B cell (primary cell): Measurements from ENCODE around the gene NPNT. TPM values are rescaled to one million over a fixed set of nuclear protein-coding genes. Genes with fewer than 3 reads are reported as not detected.

ENCODE experiments used
- ATAC-seq: fragments of 200-7000 bp; cut with Tn5 transposase; one replicate; pipeline ENCODE4 v1.10.0; 2021; ENCODE audit warnings: low read depth, mild to moderate bottlenecking, moderate number of reproducible peaks, moderate library complexity
- CTCF ChIA-PET: fragments of 350-600 bp; sonication (Branson Sonifier 250); formaldehyde crosslinking; loops from one replicate; lab custom pipeline; 2021; ENCODE audit warnings: antibody characterized with exemption, inconsistent platforms; lab: Charles Lee
- POLR2A ChIA-PET: fragments of 350-600 bp; sonication (Branson Sonifier 250); formaldehyde crosslinking; loops from one replicate; lab custom pipeline; 2021; ENCODE audit warnings: antibody characterized with exemption; lab: Charles Lee
- DNase-seq: peaks from one replicate; pipeline ENCODE4 v3.0.0; 2013
- H2AFZ ChIP-seq: 2 replicates; pipeline ENCODE4 v1.6.1; 2012; ENCODE audit warnings: mild to moderate bottlenecking, low read depth, low read length; ENCODE audit not compliant: insufficient read depth, poor library complexity, severe bottlenecking
- H3K27ac ChIP-seq, 2 donors: 1 replicate in 1 of 2; 2 replicates in 1 of 2; pipeline ENCODE4 v1.5.1; 2012 to 2013; ENCODE audit warnings: low read length in 2 of 2, mild to moderate bottlenecking in 2 of 2, moderate library complexity in 1 of 2
- H3K27me3 ChIP-seq, 4 experiments: fragments of 200-600 bp in 1 of 4; sonication (generic) in 1 of 4; replicated peaks in 1 of 4; 1 replicate in 2 of 4; 2 replicates in 2 of 4; pipeline versions ENCODE4 v1.6.1 to v1.7.0; 2013 to 2016; ENCODE audit warnings: low read length in 3 of 4, mild to moderate bottlenecking in 2 of 4, mixed read lengths in 1 of 4, moderate library complexity in 1 of 4; ENCODE audit not compliant: insufficient read depth in 4 of 4, control insufficient read depth in 3 of 4; ENCODE audit errors: control extremely low read depth in 1 of 4
- H3K36me3 ChIP-seq, 2 experiments: replicated peaks in 1 of 2; 1 replicate in 1 of 2; 2 replicates in 1 of 2; pipeline versions ENCODE4 v1.6.1 to v1.7.1; 2013; ENCODE audit warnings: low read length in 1 of 2; ENCODE audit not compliant: insufficient read depth in 2 of 2, control insufficient read depth in 1 of 2; ENCODE audit errors: control extremely low read depth in 1 of 2, extremely low read depth in 1 of 2
- H3K4me1 ChIP-seq, 2 donors: fragments of 200-600 bp in 1 of 2; sonication (generic) in 1 of 2; 1 replicate in 1 of 2; 2 replicates in 1 of 2; pipeline versions ENCODE4 v1.5.1 to v1.6.1; 2013 to 2017; ENCODE audit warnings: low read length in 2 of 2; ENCODE audit not compliant: control insufficient read depth in 2 of 2, insufficient read depth in 2 of 2
- H3K4me2 ChIP-seq: replicated peaks from 2 replicates; pipeline ENCODE3; 2012; ENCODE audit warnings: mild to moderate bottlenecking, low read depth, low read length; ENCODE audit not compliant: poor library complexity, severe bottlenecking
- H3K4me3 ChIP-seq, 5 experiments: fragments of 200-600 bp in 1 of 5; sonication (generic) in 1 of 5; 1 replicate in 3 of 5; 2 replicates in 2 of 5; pipeline versions ENCODE4 v1.5.1 to v1.7.0; 2011 to 2016; ENCODE audit warnings: low read length in 4 of 5, mild to moderate bottlenecking in 4 of 5, low read depth in 2 of 5, control low read depth in 1 of 5, moderate library complexity in 1 of 5; ENCODE audit not compliant: insufficient read depth in 1 of 5; ENCODE audit errors: control extremely low read depth in 1 of 5, extremely low read depth in 1 of 5
- H3K79me2 ChIP-seq: fragments of 200-600 bp; sonication (generic); one replicate; pipeline ENCODE4 v1.6.0; 2016; ENCODE audit warnings: low read length; ENCODE audit not compliant: control insufficient read depth, insufficient read depth
- H3K9ac ChIP-seq: fragments of 200-600 bp; sonication (generic); 2 replicates; pipeline ENCODE4 v1.6.1; 2017; ENCODE audit warnings: mild to moderate bottlenecking, low read length, moderate library complexity
- H3K9me3 ChIP-seq, 3 donors: one replicate each; pipeline versions ENCODE4 v1.6.1 to v1.7.1; 2013; ENCODE audit warnings: low read length in 2 of 3; ENCODE audit not compliant: control insufficient read depth in 2 of 3, insufficient read depth in 1 of 3; ENCODE audit errors: control extremely low read depth in 1 of 3
- H4K20me1 ChIP-seq: 2 replicates; pipeline ENCODE4 v1.6.0; 2012; ENCODE audit warnings: mild to moderate bottlenecking, low read length; ENCODE audit not compliant: insufficient read depth, control insufficient read depth, poor library complexity, severe bottlenecking
- H3K27ac Mint-ChIP-seq: one replicate; pipeline ENCODE4 v1.8.0; 2021; ENCODE audit warnings: mixed read lengths
- H3K27me3 Mint-ChIP-seq: one replicate; pipeline ENCODE4 v1.8.0; 2021; ENCODE audit warnings: mixed read lengths
- H3K4me1 Mint-ChIP-seq: one replicate; pipeline ENCODE4 v1.8.0; 2021; ENCODE audit warnings: mixed read lengths
- H3K4me3 Mint-ChIP-seq: one replicate; pipeline ENCODE4 v1.8.0; 2021; ENCODE audit warnings: mixed read lengths
- H3K9me3 Mint-ChIP-seq: one replicate; pipeline ENCODE4 v1.8.0; 2022; ENCODE audit warnings: mixed read lengths; ENCODE audit not compliant: insufficient read depth
- EZH2 ChIP-seq: IDR thresholded peaks from 2 replicates; pipeline ENCODE4 v1.6.1; 2012; ENCODE audit warnings: borderline replicate concordance, low read depth, mild to moderate bottlenecking, moderate library complexity, low read length; ENCODE audit not compliant: insufficient read depth, poor library complexity, severe bottlenecking
- WGBS: methylation state at CpG from one replicate; pipeline ENCODE4 v1.1.5; 2013; ENCODE audit warnings: missing lambda C conversion rate; ENCODE audit not compliant: insufficient coverage; 5-methylcytosine and 5-hydroxymethylcytosine counted together
- intact Hi-C: fragments of 100-400 bp; cut with micrococcal nuclease; formaldehyde crosslinking; loops from one replicate; pipeline ENCODE4 v1.10.0; 2022
- polyA plus RNA-seq: library from polyadenylated mRNA; depleted of rRNA; stranded (reverse); fragments of >200 nt; gene quantifications from 2 replicates; pipeline ENCODE4 v1.2.3, GENCODE V29; 2012
- total RNA-seq, 2 donors: library from RNA; stranded (reverse); fragments of 120-200 nt in 1 of 2; gene quantifications; 1 replicate in 1 of 2; 2 replicates in 1 of 2; pipeline versions ENCODE4 v1.2.3 to v1.2.4, GENCODE V29; 2013 to 2022
- TF ChIP-seq, protein P1 (sequence below): fragments of 200-600 bp; IDR thresholded peaks from one replicate; pipeline ENCODE4 v1.8.0; 2022; ENCODE audit warnings: antibody characterized with exemption, mild to moderate bottlenecking

NPNT gene
- total and polyA plus RNA-seq, 2 donors (not counting 1 experiment from before 2014, with no cell fraction given): not detected

DNA sequence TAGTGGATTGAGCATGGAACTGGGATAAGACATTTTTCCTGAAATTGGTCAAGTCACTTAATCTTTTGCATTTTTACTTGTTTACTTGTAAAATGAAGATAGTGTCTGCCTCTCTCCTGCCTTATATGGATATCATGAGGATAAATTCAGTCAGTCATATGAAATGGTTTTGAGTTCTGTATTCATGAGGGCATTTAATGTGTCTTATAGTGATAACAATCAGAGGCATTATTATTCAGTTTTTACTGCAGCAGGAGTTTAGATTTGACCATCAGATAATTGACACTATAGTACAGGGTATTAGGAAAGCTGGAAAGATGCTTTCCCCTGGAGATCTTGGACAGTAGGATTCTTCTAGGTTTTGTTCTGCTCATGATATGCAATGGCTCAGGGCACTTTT lies 26.0 kb downstream of the NPNT start:
- CTCF ChIA-PET: no interaction called here

DNA sequence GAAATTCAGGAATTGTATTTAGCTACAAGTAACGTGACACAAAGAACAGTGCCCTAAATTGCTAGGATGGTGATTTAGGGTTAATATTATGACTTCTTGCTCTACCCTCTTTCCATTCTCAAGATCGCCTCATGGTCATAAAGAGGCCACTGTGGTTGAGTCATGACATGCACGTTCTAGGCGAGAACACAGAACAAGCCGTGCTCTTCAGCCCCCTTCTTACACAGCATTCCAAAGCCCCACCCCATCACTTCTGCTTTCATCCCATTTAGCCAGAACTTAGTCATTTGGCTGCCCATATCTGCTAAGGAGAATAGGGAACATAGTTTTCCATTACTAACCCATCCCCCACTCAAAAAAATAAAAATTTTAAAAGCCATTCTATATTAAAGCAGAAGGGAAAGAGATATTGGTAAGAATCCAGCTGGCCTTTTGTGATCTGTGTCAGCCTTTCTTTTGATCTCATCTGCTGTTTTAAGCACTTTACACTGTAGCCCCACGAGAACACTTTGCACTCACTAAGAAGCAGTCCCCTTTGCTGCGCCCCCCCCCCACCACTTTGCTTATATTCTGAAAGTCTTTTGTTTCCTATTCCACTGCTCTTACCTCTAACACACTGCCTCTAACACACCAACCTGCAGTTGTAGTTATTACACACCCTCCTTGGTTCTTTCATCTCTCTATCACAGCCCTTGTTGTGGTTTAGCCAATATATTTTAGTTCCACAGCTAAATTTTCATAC lies 28.4 kb downstream of the NPNT start:
- no peak for TF ChIP-seq EZH2
- TF ChIP-seq, protein P1, sequence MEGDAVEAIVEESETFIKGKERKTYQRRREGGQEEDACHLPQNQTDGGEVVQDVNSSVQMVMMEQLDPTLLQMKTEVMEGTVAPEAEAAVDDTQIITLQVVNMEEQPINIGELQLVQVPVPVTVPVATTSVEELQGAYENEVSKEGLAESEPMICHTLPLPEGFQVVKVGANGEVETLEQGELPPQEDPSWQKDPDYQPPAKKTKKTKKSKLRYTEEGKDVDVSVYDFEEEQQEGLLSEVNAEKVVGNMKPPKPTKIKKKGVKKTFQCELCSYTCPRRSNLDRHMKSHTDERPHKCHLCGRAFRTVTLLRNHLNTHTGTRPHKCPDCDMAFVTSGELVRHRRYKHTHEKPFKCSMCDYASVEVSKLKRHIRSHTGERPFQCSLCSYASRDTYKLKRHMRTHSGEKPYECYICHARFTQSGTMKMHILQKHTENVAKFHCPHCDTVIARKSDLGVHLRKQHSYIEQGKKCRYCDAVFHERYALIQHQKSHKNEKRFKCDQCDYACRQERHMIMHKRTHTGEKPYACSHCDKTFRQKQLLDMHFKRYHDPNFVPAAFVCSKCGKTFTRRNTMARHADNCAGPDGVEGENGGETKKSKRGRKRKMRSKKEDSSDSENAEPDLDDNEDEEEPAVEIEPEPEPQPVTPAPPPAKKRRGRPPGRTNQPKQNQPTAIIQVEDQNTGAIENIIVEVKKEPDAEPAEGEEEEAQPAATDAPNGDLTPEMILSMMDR: no peak
- no peak overlapping the region for H3K4me3 Mint-ChIP-seq
- intact Hi-C loops: no loop called here
- Histone ChIP-seq H3K4me1 (no peaks in the 10 kb centered on the region), H3K36me3 (no peaks in the 10 kb centered on the region), H3K9ac (no peak overlapping the region), H2AFZ (no peak overlapping the region), H3K27ac (no peak overlapping the region), H3K27me3 (no peaks in the 10 kb centered on the region), H4K20me1 (no peaks in the 10 kb centered on the region), H3K4me2 (no peak overlapping the region), H3K79me2 (no peaks in the 10 kb centered on the region), H3K9me3 (no peaks in the 10 kb centered on the region), H3K4me3 (no peak overlapping the region)
- WGBS: 97% methylated on average over 5 of the region's 7 CpGs
- H3K27me3 Mint-ChIP-seq: peaks cover 7% of the 10 kb centered on the region
- no peak for DNase-seq
- H3K4me1 Mint-ChIP-seq: no peaks in the 10 kb centered on the region
- CTCF ChIA-PET: no interaction called here
- no peak overlapping the region for H3K27ac Mint-ChIP-seq
- POLR2A ChIA-PET: no interaction called here
- H3K9me3 Mint-ChIP-seq: no peaks in the 10 kb centered on the region
- ATAC-seq: no peak

More for the DNA sequence above, 26.0 kb downstream of the NPNT start:
- Mint-ChIP-seq H3K9me3 (no peaks in the 10 kb centered on the region), H3K27ac (no peak overlapping the region), H3K4me1 (no peaks in the 10 kb centered on the region), H3K4me3 (no peak overlapping the region), H3K27me3 (peaks cover 7% of the 10 kb centered on the region)
- H3K79me2 ChIP-seq: no peaks in the 10 kb centered on the region
- DNase-seq (no peak), ATAC-seq (no peak)
- H3K4me3 ChIP-seq: no peak overlapping the region
- H3K9me3 ChIP-seq: no peaks in the 10 kb centered on the region
- H3K27me3 ChIP-seq: no peaks in the 10 kb centered on the region
- intact Hi-C loops: no loop called here
- no peak overlapping the region for H3K27ac ChIP-seq
- H3K36me3 ChIP-seq: no peaks in the 10 kb centered on the region
- no peak overlapping the region for H2AFZ ChIP-seq
- TF ChIP-seq, protein P1: no peak
- H3K9ac ChIP-seq: no peak overlapping the region
- POLR2A ChIA-PET: no interaction called here
- no peak overlapping the region for H3K4me2 ChIP-seq
- no peaks in the 10 kb centered on the region for H3K4me1 ChIP-seq
- H4K20me1 ChIP-seq: no peaks in the 10 kb centered on the region
